Naive thymus-derived CD4-positive, alpha-beta T cell (primary cell): ENCODE measurements around the gene PARG. TPM values are rescaled to one million over a fixed set of nuclear protein-coding genes. Genes with fewer than 3 reads are reported as not detected.

Source experiments
- polyA plus RNA-seq, 2 donors: library from polyadenylated mRNA; unstranded; fragments of 300-500 nt; fragmentation: Illumina TruSeq; gene quantifications; one replicate each; pipeline ENCODE4 v1.2.3, GENCODE V29; 2021
- total RNA-seq, 6 experiments: library from RNA in 5 of 6; stranded (reverse) in 5 of 6; gene quantifications; 1 replicate in 5 of 6; 2 replicates in 1 of 6; pipeline ENCODE4 v1.2.3 and lab custom pipeline; 2021 to 2026

Gene PARG
- total and polyA plus RNA-seq, 7 experiments from 2014 or later, result 11.4 to 48.2 (median 33.9) TPM

Other genes starting within 250 kb of the PARG start
- not detected for gene OGDHL, start 179.7 kb downstream of the PARG start, total RNA-seq
- not detected for gene OGDHL, start 179.7 kb downstream of the PARG start, polyA plus RNA-seq
- 10 to 100 TPM; 18.2 to 34.0 (median 29.2) TPM for gene TIMM23B, start within 50 bp of the PARG start, total RNA-seq
- gene TIMM23B, start within 50 bp of the PARG start, polyA plus RNA-seq, result 10 to 100 TPM; 11.8 to 12.7 TPM
- gene AGAP6, start 46.4 kb upstream of the PARG start, total RNA-seq, result 10 to 100 TPM; 17.8 to 25.3 (median 21.1) TPM
- 1 to 10 TPM; 1.7 to 2.4 TPM for gene AGAP6, start 46.4 kb upstream of the PARG start, polyA plus RNA-seq
- 10 to 100 TPM; 50.0 to 74.5 (median 55.5) TPM for gene WASHC2A, start 125.9 kb upstream of the PARG start, total RNA-seq
- gene WASHC2A, start 125.9 kb upstream of the PARG start, polyA plus RNA-seq, result 10 to 100 TPM; 21.0 to 45.0 TPM